Prostate gland (tissue), 2 donors: ENCODE data around the gene SKIC8.

Source experiments
- CTCF ChIP-seq, 4 experiments: fragments of 200-600 bp in 2 of 4; fragments of 450-650 bp in 2 of 4; sonication (generic) in 2 of 4; IDR thresholded peaks; 1 replicate in 3 of 4; 2 replicates in 1 of 4; pipeline ENCODE4 v1.5.1; 2016 to 2019; ENCODE audit warnings: antibody characterized with exemption in 4 of 4, mild to moderate bottlenecking in 2 of 4, moderate library complexity in 2 of 4
- POLR2A ChIP-seq: fragments of 450-650 bp; IDR thresholded peaks from one replicate; pipeline ENCODE4 v1.6.1; 2016; ENCODE audit warnings: antibody characterized with exemption, mild to moderate bottlenecking
- POLR2AphosphoS5 ChIP-seq: sonication (generic); formaldehyde crosslinking; IDR thresholded peaks from one replicate; pipeline ENCODE4 v1.6.1; 2017; ENCODE audit warnings: antibody characterized with exemption

- TF ChIP-seq CTCF (IDR thresholded peaks at IDR 0.05) (no peak), POLR2A (no peak), POLR2AphosphoS5 (no peak)
Observed at GRCh38 chr15:78323693-78324092, 24.3 kb upstream of the SKIC8 start.
